ENCODE results near the gene ZBED5.

DNA sequence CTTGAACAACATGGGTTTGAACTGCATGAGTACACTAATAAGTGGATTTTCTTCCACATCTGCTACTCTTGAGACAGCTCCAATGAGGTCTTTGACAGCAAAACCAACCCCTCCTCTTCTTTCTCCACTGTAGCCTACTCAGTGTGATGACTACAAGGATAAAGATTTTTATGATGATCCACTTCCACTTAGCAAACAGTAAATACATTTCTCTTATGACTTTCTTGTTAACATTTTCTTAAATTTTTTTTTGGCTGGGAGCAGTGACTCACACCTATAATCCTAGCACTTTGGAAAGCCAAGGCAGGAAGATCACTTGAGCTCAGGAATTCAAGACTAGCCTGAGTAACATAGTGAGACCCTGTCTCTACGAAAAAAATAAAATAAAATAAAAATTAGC, 39.3 kb downstream of the ZBED5 start:
- TF ChIP-seq, protein P1, sequence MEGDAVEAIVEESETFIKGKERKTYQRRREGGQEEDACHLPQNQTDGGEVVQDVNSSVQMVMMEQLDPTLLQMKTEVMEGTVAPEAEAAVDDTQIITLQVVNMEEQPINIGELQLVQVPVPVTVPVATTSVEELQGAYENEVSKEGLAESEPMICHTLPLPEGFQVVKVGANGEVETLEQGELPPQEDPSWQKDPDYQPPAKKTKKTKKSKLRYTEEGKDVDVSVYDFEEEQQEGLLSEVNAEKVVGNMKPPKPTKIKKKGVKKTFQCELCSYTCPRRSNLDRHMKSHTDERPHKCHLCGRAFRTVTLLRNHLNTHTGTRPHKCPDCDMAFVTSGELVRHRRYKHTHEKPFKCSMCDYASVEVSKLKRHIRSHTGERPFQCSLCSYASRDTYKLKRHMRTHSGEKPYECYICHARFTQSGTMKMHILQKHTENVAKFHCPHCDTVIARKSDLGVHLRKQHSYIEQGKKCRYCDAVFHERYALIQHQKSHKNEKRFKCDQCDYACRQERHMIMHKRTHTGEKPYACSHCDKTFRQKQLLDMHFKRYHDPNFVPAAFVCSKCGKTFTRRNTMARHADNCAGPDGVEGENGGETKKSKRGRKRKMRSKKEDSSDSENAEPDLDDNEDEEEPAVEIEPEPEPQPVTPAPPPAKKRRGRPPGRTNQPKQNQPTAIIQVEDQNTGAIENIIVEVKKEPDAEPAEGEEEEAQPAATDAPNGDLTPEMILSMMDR (IDR thresholded peaks at IDR 0.05), result no peak
- TF ChIP-seq POLR2A (IDR thresholded peaks at IDR 0.05), result no peak
